Tibial nerve (tissue), 4 donors: ENCODE measurements around the gene PGK1. TPM values are rescaled to one million over a fixed set of nuclear protein-coding genes. Genes with fewer than 3 reads are reported as not detected.
"Not testable (repeated sequence)": the region's sequence is repeated elsewhere in the genome, so short reads cannot be mapped to it uniquely, and the experiment has no call there.

Experiments
- DNase-seq, 2 donors: peaks; one replicate each; pipeline ENCODE4 v3.0.0-alpha.2; 2019; ENCODE audit warnings: low spot score in 2 of 2
- H3K27ac ChIP-seq, 4 donors: fragments of 200-600 bp; sonication (generic) in 3 of 4; one replicate each; pipeline ENCODE4 v1.5.1; 2017 to 2019; ENCODE audit warnings: mild to moderate bottlenecking in 1 of 4
- H3K27me3 ChIP-seq, 2 donors: fragments of 200-600 bp; sonication (generic) in 1 of 2; one replicate each; pipeline versions ENCODE4 v1.5.1 to v1.6.0; 2017 to 2019
- H3K36me3 ChIP-seq, 3 donors: fragments of 200-600 bp; sonication (generic); one replicate each; pipeline ENCODE4 v1.5.1; 2018 to 2019
- H3K4me1 ChIP-seq, 4 donors: fragments of 200-600 bp; sonication (generic) in 3 of 4; one replicate each; pipeline ENCODE4 v1.5.1; 2017 to 2019
- H3K4me3 ChIP-seq, 4 donors: fragments of 200-600 bp; sonication (generic) in 3 of 4; one replicate each; pipeline ENCODE4 v1.5.1; 2017 to 2019; ENCODE audit warnings: mild to moderate bottlenecking in 1 of 4, moderate library complexity in 1 of 4
- H3K9me3 ChIP-seq, 4 donors: fragments of 200-600 bp; sonication (generic) in 3 of 4; one replicate each; pipeline ENCODE4 v1.5.1; 2017 to 2019
- CTCF ChIP-seq, 5 experiments: fragments of 200-600 bp in 3 of 5; fragments of 450-650 bp in 2 of 5; sonication (generic) in 3 of 5; IDR thresholded peaks; one replicate each; pipeline ENCODE4 v1.5.1; 2016 to 2019; ENCODE audit warnings: antibody characterized with exemption in 5 of 5, mild to moderate bottlenecking in 3 of 5, moderate library complexity in 2 of 5
- EP300 ChIP-seq, 2 donors: sonication (generic); formaldehyde crosslinking; IDR thresholded peaks; one replicate each; pipeline ENCODE4 v1.6.1; 2017; ENCODE audit warnings: antibody characterized with exemption in 2 of 2, mild to moderate bottlenecking in 1 of 2
- POLR2A ChIP-seq, 2 donors: fragments of 450-650 bp; IDR thresholded peaks; one replicate each; pipeline ENCODE4 v1.6.1; 2017; ENCODE audit warnings: antibody characterized with exemption in 2 of 2, mild to moderate bottlenecking in 2 of 2, moderate library complexity in 2 of 2
- WGBS, 2 donors: methylation state at CpG; one replicate each; pipeline ENCODE4 v1.1.5; 2018; 5-methylcytosine and 5-hydroxymethylcytosine counted together
- total RNA-seq, 4 donors: library from RNA; depleted of rRNA; stranded (reverse); fragments of >200 nt; gene quantifications; one replicate each; pipeline ENCODE4 v1.1.0, GENCODE V29; 2016

Gene PGK1
- total RNA-seq, 4 donors from 2014 or later, result 103 to 183 (median 152) TPM

DNA sequence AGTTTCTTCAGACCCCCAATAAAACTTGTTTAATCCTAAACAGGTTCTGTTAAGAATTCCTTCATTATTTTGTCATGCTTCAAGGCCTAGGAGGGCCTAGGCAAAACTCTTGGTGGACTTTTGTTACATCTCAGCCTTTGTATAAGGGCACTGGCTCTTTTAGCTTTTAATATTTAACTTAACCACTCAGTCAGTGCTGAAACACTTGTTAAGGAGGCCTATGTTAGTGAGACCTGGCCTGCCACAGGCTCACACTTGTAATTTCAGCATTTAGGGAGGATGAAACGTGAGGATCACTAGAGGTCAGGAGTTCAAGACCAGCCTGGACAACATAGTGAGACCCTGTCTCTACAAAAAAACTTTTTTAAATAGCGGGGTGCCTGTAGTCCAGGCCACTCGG is 32.7 kb upstream of the PGK1 start:
- Histone ChIP-seq H3K27me3 (no peaks in the 10 kb centered on the region), H3K27ac (no peak overlapping the region), H3K36me3 (no peaks in the 10 kb centered on the region), H3K4me3 (no peak overlapping the region), H3K4me1 (no peaks in the 10 kb centered on the region), H3K9me3 (peaks cover 0 to 9% (median 4%) of the 10 kb centered on the region in 4 donors)
- no peak for DNase-seq
- TF ChIP-seq CTCF (IDR thresholded peaks at IDR 0.05) (no peak), EP300 (IDR thresholded peaks at IDR 0.05) (no peak), POLR2A (IDR thresholded peaks at IDR 0.05) (no peak)
- WGBS, 2 donors, result 64 to 84% methylated on average over 3 of the region's 3 CpGs

DNA sequence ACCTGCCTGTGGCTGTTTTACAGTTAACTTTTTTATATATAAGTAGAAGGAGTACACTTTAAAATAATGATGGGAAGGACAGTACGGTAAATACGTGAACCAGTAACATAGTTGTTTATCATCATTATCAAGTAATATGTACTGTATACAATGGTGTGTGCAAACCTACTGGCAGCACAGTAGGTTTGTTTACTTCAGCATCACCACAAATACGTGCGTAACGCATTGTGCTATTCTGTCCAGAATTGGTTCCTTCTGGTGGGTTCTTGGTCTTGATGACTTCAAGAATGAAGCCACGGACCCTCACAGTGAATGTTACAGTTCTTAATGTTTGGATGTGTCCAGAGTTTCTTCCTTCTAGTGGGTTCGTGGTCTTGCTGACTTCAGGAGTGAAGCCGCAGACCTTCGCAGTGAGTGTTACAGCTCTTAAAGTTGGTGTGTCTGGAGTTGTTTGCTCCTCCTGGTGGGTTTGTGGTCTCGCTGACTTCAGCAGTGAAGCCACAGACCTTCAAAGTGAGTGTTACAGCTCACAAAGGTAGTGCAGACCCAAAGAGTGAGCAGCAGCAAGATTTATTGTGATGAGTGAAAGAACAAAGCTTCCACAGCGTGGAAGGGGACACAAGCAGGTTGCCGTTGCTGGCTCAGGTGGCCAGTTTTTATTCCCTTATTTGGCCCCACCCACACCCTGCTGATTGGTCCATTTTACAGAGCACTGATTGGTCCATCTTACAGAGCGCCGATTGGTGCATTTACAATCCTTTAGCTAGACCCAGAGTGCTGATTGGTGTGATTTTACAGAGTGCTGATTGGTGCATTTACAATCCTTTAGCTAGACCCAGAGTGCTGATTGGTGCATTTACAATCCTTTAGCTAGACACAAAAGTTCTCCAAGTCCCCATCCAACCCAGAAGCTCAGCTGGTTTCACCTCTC is 30.6 kb upstream of the PGK1 start:
- H3K36me3 ChIP-seq, H3K4me3 ChIP-seq, H3K4me1 ChIP-seq, DNase-seq, H3K27ac ChIP-seq, H3K27me3 ChIP-seq, H3K9me3 ChIP-seq: not testable (repeated sequence)
- WGBS, 2 donors, result 82 to 86% methylated on average over 12 to 14 of the region's 14 CpGs

GRCh38 chrX:78074088-78074487 is 30.0 kb upstream of the PGK1 start:
- Histone ChIP-seq H3K4me1 (no peaks in the 10 kb centered on the region), H3K9me3 (peaks cover 0 to 9% (median 4%) of the 10 kb centered on the region in 4 donors), H3K36me3 (no peaks in the 10 kb centered on the region), H3K27ac (no peak overlapping the region), H3K4me3 (no peak overlapping the region), H3K27me3 (no peaks in the 10 kb centered on the region)
- no peak for DNase-seq
- TF ChIP-seq EP300 (IDR thresholded peaks at IDR 0.05) (no peak), POLR2A (IDR thresholded peaks at IDR 0.05) (no peak), CTCF (IDR thresholded peaks at IDR 0.05) (no peak)

GRCh38 chrX:78075787-78076389 is 28.2 kb upstream of the PGK1 start:
- no peak for TF ChIP-seq POLR2A (IDR thresholded peaks at IDR 0.05)
- no peak for TF ChIP-seq EP300 (IDR thresholded peaks at IDR 0.05)
- TF ChIP-seq CTCF (IDR thresholded peaks at IDR 0.05), result no peak
- WGBS, 2 donors, result 80 to 89% methylated on average over 5 of the region's 5 CpGs

GRCh38 chrX:78081413-78081812 is 22.6 kb upstream of the PGK1 start:
- not testable (repeated sequence) for H3K27ac ChIP-seq

More at GRCh38 chrX:78075787-78076389, 28.2 kb upstream of the PGK1 start:
- no peak overlapping the region for H3K27ac ChIP-seq
- DNase-seq, result no peak
- H3K9me3 ChIP-seq, result peaks cover 0 to 9% (median 4%) of the 10 kb centered on the region in 4 donors
- H3K4me1 ChIP-seq, result no peaks in the 10 kb centered on the region
- no peaks in the 10 kb centered on the region for H3K36me3 ChIP-seq
- H3K4me3 ChIP-seq, result no peak overlapping the region
- no peaks in the 10 kb centered on the region for H3K27me3 ChIP-seq

DNA sequence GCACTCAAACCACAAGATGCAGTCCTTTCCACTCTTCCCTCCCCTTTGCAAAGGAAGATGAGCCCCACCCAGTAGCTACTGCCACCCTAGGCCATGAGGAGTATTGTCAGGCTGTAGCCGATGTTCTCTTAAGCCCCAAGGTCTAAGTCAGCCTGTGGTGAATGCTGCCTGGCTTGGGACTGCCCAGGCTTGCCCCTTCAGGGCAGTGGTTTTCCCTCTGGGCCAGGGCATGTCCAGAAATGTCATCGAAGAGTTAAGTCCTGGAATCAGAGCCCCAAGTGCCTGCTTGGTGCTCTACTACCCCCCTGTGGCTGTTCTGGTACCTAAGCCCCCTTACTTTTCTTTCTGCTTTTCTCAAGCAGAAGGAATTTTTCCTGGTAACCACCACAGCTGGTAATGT is 11.8 kb upstream of the PGK1 start:
- DNase-seq, result no peak
- TF ChIP-seq POLR2A (IDR thresholded peaks at IDR 0.05) (no peak), CTCF (IDR thresholded peaks at IDR 0.05) (no peak), EP300 (IDR thresholded peaks at IDR 0.05) (no peak)
- H3K4me3 ChIP-seq, result no peak overlapping the region
- no peaks in the 10 kb centered on the region for H3K36me3 ChIP-seq
- H3K27me3 ChIP-seq, result no peaks in the 10 kb centered on the region
- no peak overlapping the region for H3K27ac ChIP-seq
- 23 to 25% methylated on average over 2 of the region's 2 CpGs for WGBS, 2 donors
- H3K9me3 ChIP-seq, result peaks cover 0 to 3% (median 0%) of the 10 kb centered on the region in 4 donors
- no peaks in the 10 kb centered on the region for H3K4me1 ChIP-seq

More at GRCh38 chrX:78081413-78081812, 22.6 kb upstream of the PGK1 start:
- H3K4me1 ChIP-seq, H3K36me3 ChIP-seq, H3K4me3 ChIP-seq, DNase-seq, H3K27me3 ChIP-seq, H3K9me3 ChIP-seq: not testable (repeated sequence)
- WGBS, 2 donors, result 93% methylated on average over 6 of the region's 6 CpGs
